Spleen (tissue), 11 donors: Measurements from ENCODE around the gene SERPINB5. TPM values are rescaled to one million over a fixed set of nuclear protein-coding genes. Genes with fewer than 3 reads are reported as not detected.

Experiments
- DNase-seq: peaks from one replicate; pipeline ENCODE4 v3.0.0-alpha.2; 2020
- H3K27ac ChIP-seq, 8 donors: fragments of 200-600 bp; sonication (generic) in 7 of 8; 1 replicate in 4 of 8; 2 replicates in 4 of 8; pipeline versions ENCODE4 v1.5.0 to v1.8.0; 2016 to 2021; ENCODE audit warnings: inconsistent platforms in 4 of 8, mild to moderate bottlenecking in 4 of 8, moderate library complexity in 1 of 8
- H3K27me3 ChIP-seq, 7 donors: fragments of 200-600 bp; sonication (generic) in 6 of 7; replicated peaks in 1 of 7; 1 replicate in 4 of 7; 2 replicates in 3 of 7; pipeline versions ENCODE4 v1.5.0 to v1.8.0; 2016 to 2021; ENCODE audit warnings: inconsistent platforms in 3 of 7, mild to moderate bottlenecking in 1 of 7
- H3K36me3 ChIP-seq, 6 donors: fragments of 200-600 bp; sonication (generic) in 5 of 6; 1 replicate in 4 of 6; 2 replicates in 2 of 6; pipeline versions ENCODE4 v1.5.0 to v1.8.0; 2016 to 2021; ENCODE audit warnings: inconsistent platforms in 2 of 6
- H3K4me1 ChIP-seq, 6 donors: fragments of 200-600 bp; sonication (generic) in 5 of 6; 1 replicate in 3 of 6; 2 replicates in 3 of 6; pipeline versions ENCODE4 v1.5.0 to v1.8.0; 2016 to 2021; ENCODE audit warnings: inconsistent platforms in 3 of 6
- H3K4me3 ChIP-seq, 8 donors: fragments of 200-600 bp; sonication (generic) in 7 of 8; 1 replicate in 4 of 8; 2 replicates in 4 of 8; pipeline versions ENCODE4 v1.5.0 to v1.8.0; 2016 to 2021; ENCODE audit warnings: inconsistent platforms in 4 of 8, mild to moderate bottlenecking in 4 of 8, moderate library complexity in 2 of 8
- H3K9me3 ChIP-seq, 8 donors: fragments of 200-600 bp; sonication (generic) in 7 of 8; 1 replicate in 4 of 8; 2 replicates in 4 of 8; pipeline versions ENCODE4 v1.5.0 to v1.8.0; 2016 to 2021; ENCODE audit warnings: inconsistent platforms in 4 of 8
- CTCF ChIP-seq, 11 experiments: fragments of 200-600 bp in 7 of 11; fragments of 450-650 bp in 4 of 11; sonication (generic) in 4 of 11; IDR thresholded peaks in 8 of 11; conservative IDR thresholded peaks in 3 of 11; 1 replicate in 7 of 11; 2 replicates in 4 of 11; pipeline versions ENCODE4 v1.4.0 to v1.8.0; 2016 to 2021; ENCODE audit warnings: antibody characterized with exemption in 11 of 11, inconsistent platforms in 4 of 11, mild to moderate bottlenecking in 1 of 11
- POLR2A ChIP-seq, 3 donors: fragments of 450-650 bp; IDR thresholded peaks; one replicate each; pipeline ENCODE4 v1.5.1; 2017; ENCODE audit warnings: antibody characterized with exemption in 3 of 3, mild to moderate bottlenecking in 1 of 3
- POLR2AphosphoS5 ChIP-seq, 3 donors: sonication (generic); formaldehyde crosslinking; IDR thresholded peaks; one replicate each; pipeline ENCODE4 v1.5.1; 2017; ENCODE audit warnings: antibody characterized with exemption in 3 of 3
- WGBS, 5 donors: extraction: QIAGEN DNeasy Blood & Tissue Kit in 3 of 5; methylation state at CpG; one replicate each; pipeline versions ENCODE4 v1.1.5 to v1.1.7; 2013 to 2018; 5-methylcytosine and 5-hydroxymethylcytosine counted together
- intact Hi-C: fragments of 100-400 bp; cut with DNase I; formaldehyde crosslinking; loops from one replicate; pipeline ENCODE4 v1.15.0; 2023; ENCODE audit warnings: low total_unique reads
- polyA plus RNA-seq, 3 donors: library from polyadenylated mRNA; stranded (reverse); fragments of 200-250 nt; gene quantifications; one replicate each; pipeline ENCODE4 v1.2.1, GENCODE V29; 2013
- total RNA-seq, 7 donors: library from RNA; depleted of rRNA in 3 of 7; stranded (reverse); fragments of >200 nt in 3 of 7; fragmentation: NEBNext Ultra II Directional in 4 of 7; extraction: Animal tissue kit (Norgen Biotek cat#: 25700) in 4 of 7; gene quantifications; one replicate each; pipeline versions ENCODE4 v1.1.0 to v1.2.1, GENCODE V29; 2016 to 2021
- donor health status: healthy with polysubstance abuse.
- donor health status: DM: no; HTN: no; CAD: no; lungs with moderate emphysema.
- donor health status: DM: no; HTN: no; CAD: no.
- donor health status: Bipolar disorder and iron deficiency.
- donor health status: healthy.
- donor health status: DM: no; HTN: no; CAD: no.
- donor health status: DM: yes; HTN: yes; CAD: no.

The SERPINB5 gene
- total and polyA plus RNA-seq, 10 donors = 0.02 TPM; not detected in 9

- 41 to 65% (median 58%) methylated on average over 2 of the region's 2 CpGs for WGBS, 5 donors
- H3K27ac ChIP-seq = no peak overlapping the region
- intact Hi-C loops = no loop called here
- H3K9me3 ChIP-seq = no peaks in the 10 kb centered on the region
- no peaks in the 10 kb centered on the region for H3K4me1 ChIP-seq
- H3K36me3 ChIP-seq = no peaks in the 10 kb centered on the region
- no peak overlapping the region for H3K4me3 ChIP-seq
- no peak for DNase-seq
- no peaks in the 10 kb centered on the region for H3K27me3 ChIP-seq
- no peak for TF ChIP-seq CTCF (IDR thresholded peaks at IDR 0.05 in 8 of 11, conservative IDR thresholded peaks at IDR 0.05 in 3 of 11)
Measured at GRCh38 chr18:63465059-63465458, 11.7 kb upstream of the SERPINB5 start.

GRCh38 chr18:63467699-63468098, 9.1 kb upstream of the SERPINB5 start:
- TF ChIP-seq POLR2A (IDR thresholded peaks at IDR 0.05) (no peak), CTCF (IDR thresholded peaks at IDR 0.05 in 8 of 11, conservative IDR thresholded peaks at IDR 0.05 in 3 of 11) (no peak), POLR2AphosphoS5 (IDR thresholded peaks at IDR 0.05) (no peak)
- no peak for DNase-seq
- no peaks in the 10 kb centered on the region for H3K27me3 ChIP-seq
- no peak overlapping the region for H3K27ac ChIP-seq
- no peaks in the 10 kb centered on the region for H3K4me1 ChIP-seq
- intact Hi-C loops = no loop called here
- H3K9me3 ChIP-seq = no peaks in the 10 kb centered on the region
- no peak overlapping the region for H3K4me3 ChIP-seq
- WGBS, 5 donors = 85 to 93% (median 86%) methylated on average over 4 of the region's 4 CpGs
- no peaks in the 10 kb centered on the region for H3K36me3 ChIP-seq

GRCh38 chr18:63468575-63468974, 8.2 kb upstream of the SERPINB5 start:
- TF ChIP-seq CTCF (IDR thresholded peaks at IDR 0.05 in 8 of 11, conservative IDR thresholded peaks at IDR 0.05 in 3 of 11) = no peak
- TF ChIP-seq POLR2AphosphoS5 (IDR thresholded peaks at IDR 0.05) = no peak
- TF ChIP-seq POLR2A (IDR thresholded peaks at IDR 0.05) = no peak
- WGBS, 5 donors = 89 to 96% (median 92%) methylated on average over 3 of the region's 3 CpGs
- Histone ChIP-seq H3K27ac (no peak overlapping the region), H3K27me3 (no peaks in the 10 kb centered on the region), H3K4me1 (no peaks in the 10 kb centered on the region), H3K36me3 (no peaks in the 10 kb centered on the region), H3K4me3 (no peak overlapping the region), H3K9me3 (no peaks in the 10 kb centered on the region)
- intact Hi-C loops = no loop called here
- DNase-seq = no peak

GRCh38 chr18:63470751-63471150, 6.0 kb upstream of the SERPINB5 start:
- Histone ChIP-seq H3K27ac (no peak overlapping the region), H3K27me3 (no peaks in the 10 kb centered on the region), H3K36me3 (no peaks in the 10 kb centered on the region), H3K9me3 (no peaks in the 10 kb centered on the region), H3K4me1 (no peaks in the 10 kb centered on the region), H3K4me3 (no peak overlapping the region)
- no peak for DNase-seq
- TF ChIP-seq POLR2AphosphoS5 (IDR thresholded peaks at IDR 0.05) (no peak), POLR2A (IDR thresholded peaks at IDR 0.05) (no peak), CTCF (IDR thresholded peaks at IDR 0.05 in 8 of 11, conservative IDR thresholded peaks at IDR 0.05 in 3 of 11) (no peak)
- intact Hi-C loops = no loop called here
- 82 to 95% (median 92%) methylated on average over 12 of the region's 12 CpGs for WGBS, 5 donors
